ENCODE results near the gene ADCY5.

Gene ADCY5

GRCh38 chr3:123331651-123332050, 117.2 kb downstream of the ADCY5 start:
- Histone ChIP-seq H3K4me3 (ENCODE audit: low read depth, low read length) (no peak overlapping the region), H3K27ac (ENCODE audit: low read depth, low read length) (no peak overlapping the region), H3K4me1 (ENCODE audit: control insufficient read depth, insufficient read depth, low read length, unreplicated experiment) (no peaks in the 10 kb centered on the region), H3K27me3 (ENCODE audit: insufficient read depth, low read length) (peaks cover 25% of the 10 kb centered on the region), H3K79me2 (ENCODE audit: control insufficient read depth, insufficient read depth, low read length, unreplicated experiment) (no peaks in the 10 kb centered on the region), H2AFZ (ENCODE audit: low read length, unreplicated experiment) (no peak overlapping the region), H3K36me3 (ENCODE audit: insufficient read depth, low read length) (no peaks in the 10 kb centered on the region)

DNA sequence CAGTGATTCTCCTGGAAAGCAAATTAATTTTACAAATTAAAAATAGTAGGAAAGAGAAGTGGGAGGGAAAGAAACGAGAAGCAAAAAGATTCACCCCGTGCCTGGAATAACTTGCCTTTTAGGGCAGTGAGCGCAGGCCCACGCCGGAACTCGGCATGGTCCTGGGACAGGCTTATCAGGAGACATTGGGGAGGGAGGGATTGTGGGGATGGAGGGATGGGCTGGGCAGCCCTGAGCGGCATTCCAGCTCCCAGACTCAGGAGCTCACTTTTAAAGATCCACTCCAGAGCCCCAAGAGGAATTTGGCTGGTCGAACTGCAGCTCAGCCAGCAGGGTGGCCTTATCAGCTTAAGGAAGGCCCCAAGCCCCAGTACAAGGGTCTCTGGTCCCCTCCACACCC, 117.9 kb downstream of the ADCY5 start:
- H3K4me3 ChIP-seq (ENCODE audit: low read depth, low read length): no peak overlapping the region
- peaks cover 25% of the 10 kb centered on the region for H3K27me3 ChIP-seq (ENCODE audit: insufficient read depth, low read length)
- H3K4me1 ChIP-seq (ENCODE audit: control insufficient read depth, insufficient read depth, low read length, unreplicated experiment): no peaks in the 10 kb centered on the region
- no peaks in the 10 kb centered on the region for H3K79me2 ChIP-seq (ENCODE audit: control insufficient read depth, insufficient read depth, low read length, unreplicated experiment)
- H3K27ac ChIP-seq (ENCODE audit: low read depth, low read length): no peak overlapping the region
- no peak overlapping the region for H2AFZ ChIP-seq (ENCODE audit: low read length, unreplicated experiment)
- no peaks in the 10 kb centered on the region for H3K36me3 ChIP-seq (ENCODE audit: insufficient read depth, low read length)

GRCh38 chr3:123330441-123330991, 118.4 kb downstream of the ADCY5 start:
- Histone ChIP-seq H3K4me1 (ENCODE audit: control insufficient read depth, insufficient read depth, low read length, unreplicated experiment) (no peaks in the 10 kb centered on the region), H3K4me3 (ENCODE audit: low read depth, low read length) (no peak overlapping the region)

DNA sequence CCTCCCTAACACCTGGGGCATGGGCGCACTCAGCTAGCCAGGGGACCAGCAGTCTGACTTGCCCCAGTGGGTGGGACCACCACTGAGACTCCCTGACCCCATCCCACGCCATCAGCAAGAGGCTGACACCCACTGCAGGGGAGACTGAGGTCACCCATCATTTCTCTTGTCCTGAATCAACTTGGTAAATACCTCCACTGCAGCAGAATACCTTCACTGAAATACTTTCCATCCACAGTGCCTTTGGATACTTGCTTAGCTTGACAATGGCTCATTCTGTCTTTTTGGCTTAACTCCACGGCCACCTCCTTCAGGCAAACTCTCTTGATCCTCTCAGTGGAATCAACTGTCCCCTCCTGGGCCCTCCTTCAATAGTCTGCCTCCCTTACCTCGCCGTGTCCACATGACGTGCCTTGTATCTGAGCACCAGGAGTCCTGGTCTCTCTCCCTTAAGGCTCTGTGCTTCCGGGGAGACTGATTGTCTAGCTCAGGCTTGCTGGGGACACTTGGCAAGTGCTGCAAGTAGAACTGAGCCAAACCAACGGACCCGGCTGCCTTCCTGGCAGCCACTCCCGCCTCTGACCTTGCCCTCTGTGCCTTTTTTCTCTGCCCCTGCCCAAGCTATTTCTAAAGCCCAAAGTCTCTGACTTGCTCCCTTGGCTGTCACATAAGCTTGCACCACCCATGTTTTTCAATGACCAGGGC, 119.1 kb downstream of the ADCY5 start:
- no peak overlapping the region for H3K27ac ChIP-seq (ENCODE audit: low read depth, low read length)
- H3K36me3 ChIP-seq (ENCODE audit: insufficient read depth, low read length): no peaks in the 10 kb centered on the region
- peaks cover 36% of the 10 kb centered on the region for H3K27me3 ChIP-seq (ENCODE audit: insufficient read depth, low read length)
- H3K4me1 ChIP-seq (ENCODE audit: control insufficient read depth, insufficient read depth, low read length, unreplicated experiment): no peaks in the 10 kb centered on the region
- H3K4me3 ChIP-seq (ENCODE audit: low read depth, low read length): no peak overlapping the region
- H2AFZ ChIP-seq (ENCODE audit: low read length, unreplicated experiment): no peak overlapping the region
- H3K79me2 ChIP-seq (ENCODE audit: control insufficient read depth, insufficient read depth, low read length, unreplicated experiment): no peaks in the 10 kb centered on the region

More at GRCh38 chr3:123330441-123330991, 118.4 kb downstream of the ADCY5 start:
- no peak overlapping the region for H3K27ac ChIP-seq (ENCODE audit: low read depth, low read length)
- no peaks in the 10 kb centered on the region for H3K79me2 ChIP-seq (ENCODE audit: control insufficient read depth, insufficient read depth, low read length, unreplicated experiment)
- no peak overlapping the region for H2AFZ ChIP-seq (ENCODE audit: low read length, unreplicated experiment)
- H3K27me3 ChIP-seq (ENCODE audit: insufficient read depth, low read length): peaks cover 29% of the 10 kb centered on the region
- H3K36me3 ChIP-seq (ENCODE audit: insufficient read depth, low read length): no peaks in the 10 kb centered on the region

DNA sequence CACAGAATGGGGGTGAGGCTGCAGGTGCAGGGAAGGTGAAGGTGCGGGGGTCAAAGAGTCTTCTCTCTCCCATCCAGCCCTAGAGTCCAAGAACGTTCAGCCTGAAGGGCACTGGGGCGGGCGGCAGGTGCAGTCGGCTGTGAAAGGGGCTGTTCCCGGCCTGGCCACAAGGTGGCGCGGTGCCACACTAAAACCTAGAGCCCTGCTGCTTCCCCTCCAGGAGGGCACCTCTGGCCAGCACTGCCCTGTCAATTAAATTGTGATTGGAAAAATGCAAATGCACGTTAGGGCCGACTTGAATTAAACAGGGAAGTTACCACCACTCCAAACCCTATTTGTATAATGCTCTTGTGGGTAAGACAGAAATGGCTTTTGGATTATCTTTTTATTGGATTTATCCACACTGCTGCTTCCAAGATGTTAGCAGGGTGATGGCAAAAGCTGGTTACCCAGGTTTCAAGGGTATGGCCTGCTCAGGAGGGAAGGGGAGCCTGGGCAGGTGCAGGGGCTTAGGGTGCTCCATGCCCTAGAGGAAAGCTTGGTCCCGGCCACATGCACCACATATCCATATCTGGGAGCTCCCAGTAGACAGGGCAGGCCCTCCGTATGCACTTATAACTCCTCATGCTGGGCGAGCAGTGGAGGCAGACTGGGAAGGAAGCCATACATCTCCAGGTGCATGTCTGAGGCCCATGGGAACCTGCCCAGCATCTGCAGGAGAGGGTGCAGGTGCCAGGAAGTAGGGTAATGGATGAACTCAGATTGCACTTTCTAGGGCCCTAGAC, 119.8 kb downstream of the ADCY5 start:
- Histone ChIP-seq H3K36me3 (ENCODE audit: insufficient read depth, low read length) (no peaks in the 10 kb centered on the region), H3K4me3 (ENCODE audit: low read depth, low read length) (no peak overlapping the region), H3K27ac (ENCODE audit: low read depth, low read length) (no peak overlapping the region), H3K4me1 (ENCODE audit: control insufficient read depth, insufficient read depth, low read length, unreplicated experiment) (no peaks in the 10 kb centered on the region), H3K27me3 (ENCODE audit: insufficient read depth, low read length) (peaks cover 41% of the 10 kb centered on the region), H3K79me2 (ENCODE audit: control insufficient read depth, insufficient read depth, low read length, unreplicated experiment) (no peaks in the 10 kb centered on the region), H2AFZ (ENCODE audit: low read length, unreplicated experiment) (no peak overlapping the region)

DNA sequence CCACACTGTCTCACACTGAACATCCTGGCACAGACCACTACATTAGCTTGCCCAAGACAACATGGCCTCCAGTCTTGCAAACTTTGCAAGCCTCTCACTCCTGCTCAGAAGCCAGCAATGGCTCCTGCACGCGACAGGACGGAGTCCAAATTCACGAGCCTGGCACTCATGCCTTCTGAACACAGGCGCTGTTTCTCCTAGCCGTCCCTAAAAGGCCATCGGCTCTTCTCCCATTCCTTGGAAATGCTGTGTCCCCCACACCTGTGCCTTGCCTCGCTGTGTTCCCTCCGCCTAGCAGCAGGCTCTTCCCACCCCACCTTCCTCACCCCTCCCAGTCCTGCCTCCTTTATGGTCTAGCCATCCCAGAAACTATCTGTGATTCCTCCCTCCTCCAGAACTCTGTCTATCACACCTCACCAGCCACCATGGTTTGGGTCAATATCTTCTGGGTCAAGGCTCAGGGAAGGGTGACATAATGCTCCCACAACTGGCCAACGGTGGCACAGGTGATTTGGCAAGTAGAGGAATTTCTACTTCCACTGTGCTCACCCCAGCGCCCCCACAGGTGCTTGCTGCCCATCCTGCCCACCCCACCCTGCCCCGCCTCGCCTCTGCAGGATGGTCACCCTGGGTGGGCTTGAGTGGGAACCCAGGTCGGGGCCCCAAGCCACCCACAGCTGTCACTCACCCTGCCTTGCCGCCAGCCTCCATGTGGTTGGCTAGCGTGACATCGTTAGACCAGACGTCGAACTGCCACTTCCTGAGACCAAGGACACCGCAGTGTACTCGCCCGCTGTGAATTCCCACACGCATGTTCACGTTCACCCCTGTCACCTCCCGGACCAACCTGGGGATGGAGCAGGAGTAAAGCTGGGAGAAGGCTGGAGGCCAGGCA, 120.7 kb downstream of the ADCY5 start:
- Histone ChIP-seq H3K27me3 (ENCODE audit: insufficient read depth, low read length) (peaks cover 48% of the 10 kb centered on the region), H3K4me1 (ENCODE audit: control insufficient read depth, insufficient read depth, low read length, unreplicated experiment) (no peaks in the 10 kb centered on the region), H3K27ac (ENCODE audit: low read depth, low read length) (no peak overlapping the region), H3K4me3 (ENCODE audit: low read depth, low read length) (no peak overlapping the region), H2AFZ (ENCODE audit: low read length, unreplicated experiment) (no peak overlapping the region), H3K36me3 (ENCODE audit: insufficient read depth, low read length) (no peaks in the 10 kb centered on the region), H3K79me2 (ENCODE audit: control insufficient read depth, insufficient read depth, low read length, unreplicated experiment) (no peaks in the 10 kb centered on the region)

DNA sequence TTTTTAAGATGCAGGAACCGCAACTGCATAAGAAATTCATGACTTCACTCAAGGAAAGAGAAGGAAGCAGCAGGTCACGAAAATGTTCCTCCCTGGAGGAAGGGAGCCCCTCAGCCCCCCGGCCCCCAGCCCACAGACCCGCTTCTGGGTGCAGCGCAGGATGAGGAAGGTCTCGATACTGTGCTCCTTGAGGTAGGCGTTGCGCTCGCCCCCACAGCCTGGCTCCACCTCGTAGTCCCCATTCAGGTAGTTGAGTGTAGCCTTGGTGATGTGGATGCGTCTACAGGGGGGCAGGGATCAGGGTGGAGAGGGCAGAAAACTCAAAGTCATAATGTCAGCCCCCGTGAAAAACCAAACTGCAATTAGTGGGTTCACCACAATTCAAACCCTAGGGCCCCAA, 121.4 kb downstream of the ADCY5 start:
- H2AFZ ChIP-seq (ENCODE audit: low read length, unreplicated experiment): no peak overlapping the region
- H3K4me3 ChIP-seq (ENCODE audit: low read depth, low read length): no peak overlapping the region
- H3K79me2 ChIP-seq (ENCODE audit: control insufficient read depth, insufficient read depth, low read length, unreplicated experiment): no peaks in the 10 kb centered on the region
- no peak overlapping the region for H3K27ac ChIP-seq (ENCODE audit: low read depth, low read length)
- H3K36me3 ChIP-seq (ENCODE audit: insufficient read depth, low read length): no peaks in the 10 kb centered on the region
- no peaks in the 10 kb centered on the region for H3K4me1 ChIP-seq (ENCODE audit: control insufficient read depth, insufficient read depth, low read length, unreplicated experiment)
- peaks cover 55% of the 10 kb centered on the region for H3K27me3 ChIP-seq (ENCODE audit: insufficient read depth, low read length)

- H3K27me3 ChIP-seq (ENCODE audit: insufficient read depth, low read length): peaks cover 59% of the 10 kb centered on the region
- no peaks in the 10 kb centered on the region for H3K36me3 ChIP-seq (ENCODE audit: insufficient read depth, low read length)
- H3K4me3 ChIP-seq (ENCODE audit: low read depth, low read length): no peak overlapping the region
- no peak overlapping the region for H3K27ac ChIP-seq (ENCODE audit: low read depth, low read length)
- H2AFZ ChIP-seq (ENCODE audit: low read length, unreplicated experiment): no peak overlapping the region
- no peaks in the 10 kb centered on the region for H3K4me1 ChIP-seq (ENCODE audit: control insufficient read depth, insufficient read depth, low read length, unreplicated experiment)
- no peaks in the 10 kb centered on the region for H3K79me2 ChIP-seq (ENCODE audit: control insufficient read depth, insufficient read depth, low read length, unreplicated experiment)
Observed at GRCh38 chr3:123326531-123326930, 122.4 kb downstream of the ADCY5 start.

DNA sequence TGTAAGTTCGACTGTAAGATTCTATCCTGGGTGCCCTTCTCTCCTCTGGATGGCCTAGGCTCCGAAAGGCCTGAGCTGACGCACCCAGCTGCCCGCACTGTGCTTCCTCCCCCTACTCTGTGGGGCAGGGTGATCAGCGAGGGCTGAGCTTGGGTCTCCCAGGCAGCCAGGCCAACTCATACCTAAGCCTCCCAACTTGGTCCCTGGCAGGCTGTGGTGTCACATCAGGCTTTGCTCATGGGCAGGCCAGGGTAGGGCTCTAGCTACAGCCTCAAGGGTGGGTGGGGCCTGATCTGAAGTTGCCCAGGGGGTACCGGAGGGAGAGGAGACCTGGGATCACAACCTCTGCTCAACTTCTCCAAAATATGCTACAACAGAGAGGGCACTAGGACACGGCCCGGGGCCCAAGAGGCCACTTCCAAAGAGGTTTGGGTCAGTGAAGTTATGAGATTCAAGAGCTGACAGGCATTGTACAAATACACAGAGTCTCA, 123.1 kb downstream of the ADCY5 start:
- peaks cover 66% of the 10 kb centered on the region for H3K27me3 ChIP-seq (ENCODE audit: insufficient read depth, low read length)
- H2AFZ ChIP-seq (ENCODE audit: low read length, unreplicated experiment): no peak overlapping the region
- no peak overlapping the region for H3K4me3 ChIP-seq (ENCODE audit: low read depth, low read length)
- H3K36me3 ChIP-seq (ENCODE audit: insufficient read depth, low read length): no peaks in the 10 kb centered on the region
- no peaks in the 10 kb centered on the region for H3K4me1 ChIP-seq (ENCODE audit: control insufficient read depth, insufficient read depth, low read length, unreplicated experiment)
- no peak overlapping the region for H3K27ac ChIP-seq (ENCODE audit: low read depth, low read length)
- H3K79me2 ChIP-seq (ENCODE audit: control insufficient read depth, insufficient read depth, low read length, unreplicated experiment): no peaks in the 10 kb centered on the region

All from ACC112 (cell line).